ENCODE results near the gene FAM163B. TPM values are rescaled to one million over a fixed set of nuclear protein-coding genes. Genes with fewer than 3 reads are reported as not detected.
"Not testable (repeated sequence)": the region's sequence is repeated elsewhere in the genome, so short reads cannot be mapped to it uniquely, and the experiment has no call there.

FAM163B gene
- total and polyA plus RNA-seq, 2 of the 8 experiments (the other 6 are each of a cell fraction or from before 2014, with no cell fraction given) = 0.63 to 1.0 TPM

- TF ChIP-seq MAFK (IDR thresholded peaks at IDR 0.05; ENCODE audit: low read depth, low read length) (no peak), USF2 (IDR thresholded peaks at IDR 0.05; ENCODE audit: low read length) (no peak), EP300 (IDR thresholded peaks at IDR 0.05; ENCODE audit: borderline replicate concordance in 1 of 2, low read depth in 2 of 2, low read length in 2 of 2) (no peak), ASH2L (IDR thresholded peaks at IDR 0.05; ENCODE audit: low read length) (no peak)
These were observed 18.2 kb upstream of the FAM163B start (continued) for GRCh38 chr9:133627341-133627740.

- H2AK5ac ChIP-seq (ENCODE audit: low read depth, low read length); H3K4me3 ChIP-seq (ENCODE audit: extremely low read depth in 1 of 4, insufficient read depth in 2 of 4, low read depth in 3 of 4, low read length in 4 of 4); H2BK5ac ChIP-seq (ENCODE audit: low read depth, low read length); H3K18ac ChIP-seq (ENCODE audit: extremely low read depth, low read length); H3K4ac ChIP-seq (replicated peaks; ENCODE audit: insufficient read length, low read depth, low read length); H2BK20ac ChIP-seq (ENCODE audit: low read length); H2AFZ ChIP-seq (ENCODE audit: low read length); H2BK12ac ChIP-seq (ENCODE audit: low read depth, low read length); H3K4me2 ChIP-seq (ENCODE audit: insufficient read depth in 1 of 2, low read depth in 2 of 2, low read length in 2 of 2); H4K5ac ChIP-seq (ENCODE audit: insufficient read length, low read depth, low read length); H3K27me3 ChIP-seq (replicated peaks in 1 of 4; ENCODE audit: control insufficient read depth in 3 of 4, extremely low read depth in 1 of 4, insufficient read depth in 3 of 4, low read length in 3 of 4); H3K4me1 ChIP-seq (replicated peaks in 1 of 4; ENCODE audit: control insufficient read depth in 3 of 4, insufficient read depth in 4 of 4, low read length in 3 of 4); FAIRE-seq; H3K79me2 ChIP-seq (ENCODE audit: control insufficient read depth in 1 of 2, insufficient read depth in 2 of 2, low read length in 2 of 2); H3K14ac ChIP-seq (ENCODE audit: insufficient read length); POLR2A ChIA-PET (ENCODE audit: partially characterized antibody); H2BK15ac ChIP-seq (ENCODE audit: low read length); H3K9ac ChIP-seq (replicated peaks in 1 of 4; ENCODE audit: extremely low read depth in 1 of 4, low read depth in 3 of 4, low read length in 3 of 4); H3K36me3 ChIP-seq (ENCODE audit: control insufficient read depth in 2 of 4, insufficient read depth in 4 of 4, low read length in 3 of 4); H3K27ac ChIP-seq (ENCODE audit: low read depth, low read length); CTCF ChIA-PET (ENCODE audit: partially characterized antibody); H3K23me2 ChIP-seq (ENCODE audit: low read depth, low read length); H3K23ac ChIP-seq (ENCODE audit: insufficient read length); H3K9me3 ChIP-seq (ENCODE audit: insufficient read depth in 2 of 2, low read depth in 1 of 2, low read length in 1 of 2); H3K79me1 ChIP-seq (ENCODE audit: low read depth, low read length); H4K20me1 ChIP-seq (replicated peaks in 1 of 2; ENCODE audit: control insufficient read depth in 1 of 2, insufficient read depth in 2 of 2, low read length in 2 of 2); H2BK120ac ChIP-seq (replicated peaks; ENCODE audit: low read depth, low read length); H3K56ac ChIP-seq (replicated peaks; ENCODE audit: insufficient read length, low read depth, low read length); H4K91ac ChIP-seq (replicated peaks; ENCODE audit: insufficient read length, low read length); DNase-seq (ENCODE audit: low read depth in 1 of 2, low spot score in 2 of 2); H4K8ac ChIP-seq (ENCODE audit: extremely low read depth, insufficient read depth, low read length): not testable (repeated sequence)
These were observed 16.8 kb upstream of the FAM163B start for GRCh38 chr9:133626008-133626407.

Data from H1 (cell line).